Measurements from ENCODE around the gene ABHD6.
"Not testable (repeated sequence)": the region's sequence is repeated elsewhere in the genome, so short reads cannot be mapped to it uniquely, and the experiment has no call there.

Gene ABHD6

DNA sequence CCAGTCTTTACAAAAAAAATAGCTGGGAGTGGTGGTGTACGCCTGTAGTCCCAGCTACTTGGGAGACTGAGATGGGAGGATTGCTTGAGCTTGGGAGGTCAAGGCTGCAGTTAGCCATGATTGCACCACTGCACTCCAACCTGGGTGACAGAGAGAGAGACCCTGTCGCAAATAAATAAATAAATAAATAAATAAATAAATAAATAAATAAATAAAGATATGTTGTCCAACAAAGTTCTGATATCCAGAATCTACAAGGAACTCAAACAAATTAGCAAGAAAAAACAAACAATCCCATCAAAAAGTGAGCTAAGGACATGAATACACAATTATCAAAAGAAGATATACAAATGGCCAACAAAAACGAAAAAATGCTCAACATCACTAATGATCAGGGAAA is 9.7 kb upstream of the ABHD6 start:
- WGBS, 2 experiments (ENCODE audit: insufficient coverage in 2 of 2): 91 to 100% methylated on average over 1 of the region's 3 CpGs
- H3K9me3 ChIP-seq (ENCODE audit: control insufficient read depth, low read length); H3K27ac ChIP-seq (ENCODE audit: low read depth, low read length, severe bottlenecking); H3K4me3 ChIP-seq (ENCODE audit: extremely low read depth, insufficient read depth, low read length, poor library complexity, severe bottlenecking); H3K4me1 ChIP-seq (ENCODE audit: control insufficient read depth, insufficient read depth, low read length, poor library complexity, severe bottlenecking); H3K36me3 ChIP-seq (ENCODE audit: control insufficient read depth, insufficient read depth, low read length): not testable (repeated sequence)

GRCh38 chr3:58230876-58231552 is 6.6 kb upstream of the ABHD6 start:
- WGBS, 2 experiments (ENCODE audit: insufficient coverage in 2 of 2): 0% methylated on average over 1 of the region's 1 CpG
- H3K4me1 ChIP-seq (ENCODE audit: control insufficient read depth, insufficient read depth, low read length, poor library complexity, severe bottlenecking): no peaks in the 10 kb centered on the region
- H3K9me3 ChIP-seq (ENCODE audit: control insufficient read depth, low read length): no peaks in the 10 kb centered on the region

DNA sequence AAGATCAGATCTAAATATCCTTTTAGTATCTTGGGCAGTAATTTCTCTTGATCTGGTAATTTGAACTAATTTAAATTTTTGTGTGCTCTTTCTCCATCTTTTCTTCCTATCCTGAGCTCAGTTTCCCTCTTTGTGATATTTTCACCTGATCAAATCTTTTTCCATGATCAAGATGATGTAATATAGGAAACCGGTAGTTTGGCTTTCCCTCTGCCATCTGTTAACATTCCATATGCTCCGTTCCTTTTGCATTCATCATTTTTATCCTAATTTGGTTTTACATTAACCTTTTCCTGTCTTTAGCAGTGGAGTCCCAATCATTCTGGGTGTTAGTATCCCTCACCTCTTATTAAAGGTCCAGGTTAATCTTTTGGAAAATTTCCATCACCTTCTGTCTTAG is 5.9 kb upstream of the ABHD6 start:
- H3K27ac ChIP-seq (ENCODE audit: low read depth, low read length, severe bottlenecking): no peak overlapping the region
- no peaks in the 10 kb centered on the region for H3K4me1 ChIP-seq (ENCODE audit: control insufficient read depth, insufficient read depth, low read length, poor library complexity, severe bottlenecking)
- WGBS, 2 experiments (ENCODE audit: insufficient coverage in 2 of 2): 67 to 100% methylated on average over 1 to 2 of the region's 2 CpGs
- H3K4me3 ChIP-seq (ENCODE audit: extremely low read depth, insufficient read depth, low read length, poor library complexity, severe bottlenecking): no peak overlapping the region
- H3K36me3 ChIP-seq (ENCODE audit: control insufficient read depth, insufficient read depth, low read length): no peaks in the 10 kb centered on the region
- H3K9me3 ChIP-seq (ENCODE audit: control insufficient read depth, low read length): no peaks in the 10 kb centered on the region

More at GRCh38 chr3:58230876-58231552, 6.6 kb upstream of the ABHD6 start:
- Histone ChIP-seq H3K4me3 (ENCODE audit: extremely low read depth, insufficient read depth, low read length, poor library complexity, severe bottlenecking) (no peak overlapping the region), H3K27ac (ENCODE audit: low read depth, low read length, severe bottlenecking) (no peak overlapping the region), H3K36me3 (ENCODE audit: control insufficient read depth, insufficient read depth, low read length) (no peaks in the 10 kb centered on the region)

DNA sequence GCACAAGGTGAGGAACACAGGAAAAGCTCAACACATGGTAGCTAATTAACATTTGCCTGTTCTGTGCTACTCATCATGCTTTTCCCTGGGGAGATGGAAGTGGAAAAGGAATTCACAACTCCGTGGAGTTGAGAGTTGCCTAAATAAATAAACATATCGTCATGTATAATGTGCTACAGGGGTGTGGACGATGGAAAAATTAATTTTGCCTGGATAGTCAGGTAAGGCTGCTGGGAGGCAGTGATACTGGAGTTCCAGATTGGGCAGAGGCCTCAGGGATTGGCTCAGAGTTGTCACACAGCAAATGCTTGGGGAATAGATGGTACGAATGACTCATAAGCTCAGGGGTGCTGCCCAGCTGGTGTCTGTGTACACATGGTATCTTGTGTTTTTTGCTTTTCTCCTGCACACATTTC is 3.1 kb upstream of the ABHD6 start:
- WGBS, 2 experiments (ENCODE audit: insufficient coverage in 2 of 2): 83 to 92% methylated on average over 1 of the region's 4 CpGs
- no peaks in the 10 kb centered on the region for H3K4me1 ChIP-seq (ENCODE audit: control insufficient read depth, insufficient read depth, low read length, poor library complexity, severe bottlenecking)
- no peak overlapping the region for H3K4me3 ChIP-seq (ENCODE audit: extremely low read depth, insufficient read depth, low read length, poor library complexity, severe bottlenecking)
- no peaks in the 10 kb centered on the region for H3K9me3 ChIP-seq (ENCODE audit: control insufficient read depth, low read length)
- no peak overlapping the region for H3K27ac ChIP-seq (ENCODE audit: low read depth, low read length, severe bottlenecking)
- H3K36me3 ChIP-seq (ENCODE audit: control insufficient read depth, insufficient read depth, low read length): no peaks in the 10 kb centered on the region

DNA sequence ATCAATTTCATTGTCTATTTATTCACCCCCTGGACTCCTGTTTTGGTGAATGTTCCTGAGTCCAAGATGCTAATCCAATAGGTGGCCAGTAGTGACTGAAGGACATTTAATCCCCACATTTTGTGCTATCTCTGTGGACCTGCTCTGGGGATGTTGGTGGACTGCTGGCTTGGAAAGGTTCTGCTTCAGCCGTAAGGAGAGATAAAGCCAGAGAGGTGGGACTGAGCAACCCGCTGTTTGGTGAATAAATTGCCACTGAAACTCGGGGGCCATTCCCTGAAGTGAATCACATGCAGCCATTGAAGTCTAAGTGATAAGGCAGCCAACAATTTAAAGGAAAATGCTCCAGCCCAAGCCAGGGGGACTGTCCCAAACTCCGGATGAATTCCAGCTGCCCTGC is 1.6 kb upstream of the ABHD6 start:
- no peak overlapping the region for H3K4me3 ChIP-seq (ENCODE audit: extremely low read depth, insufficient read depth, low read length, poor library complexity, severe bottlenecking)
- 81 to 83% methylated on average over 4 of the region's 4 CpGs for WGBS, 2 experiments (ENCODE audit: insufficient coverage in 2 of 2)
- H3K36me3 ChIP-seq (ENCODE audit: control insufficient read depth, insufficient read depth, low read length): no peaks in the 10 kb centered on the region
- H3K4me1 ChIP-seq (ENCODE audit: control insufficient read depth, insufficient read depth, low read length, poor library complexity, severe bottlenecking): no peaks in the 10 kb centered on the region
- no peak overlapping the region for H3K27ac ChIP-seq (ENCODE audit: low read depth, low read length, severe bottlenecking)
- H3K9me3 ChIP-seq (ENCODE audit: control insufficient read depth, low read length): no peaks in the 10 kb centered on the region

- no peaks in the 10 kb centered on the region for H3K9me3 ChIP-seq (ENCODE audit: control insufficient read depth, low read length)
- H3K27ac ChIP-seq (ENCODE audit: low read depth, low read length, severe bottlenecking): no peak overlapping the region
- H3K36me3 ChIP-seq (ENCODE audit: control insufficient read depth, insufficient read depth, low read length): no peaks in the 10 kb centered on the region
- no peaks in the 10 kb centered on the region for H3K4me1 ChIP-seq (ENCODE audit: control insufficient read depth, insufficient read depth, low read length, poor library complexity, severe bottlenecking)
- H3K4me3 ChIP-seq (ENCODE audit: extremely low read depth, insufficient read depth, low read length, poor library complexity, severe bottlenecking): peak overlapping the region; percentile 80
- 20 to 25% methylated on average over 24 of the region's 24 CpGs for WGBS, 2 experiments (ENCODE audit: insufficient coverage in 2 of 2)
Measured at GRCh38 chr3:58236527-58237237, 910 bp upstream of the ABHD6 start.

GRCh38 chr3:58237941-58238681 is 519 bp downstream of the ABHD6 start:
- Histone ChIP-seq H3K27ac (ENCODE audit: low read depth, low read length, severe bottlenecking) (no peak overlapping the region), H3K36me3 (ENCODE audit: control insufficient read depth, insufficient read depth, low read length) (no peaks in the 10 kb centered on the region), H3K4me1 (ENCODE audit: control insufficient read depth, insufficient read depth, low read length, poor library complexity, severe bottlenecking) (no peaks in the 10 kb centered on the region), H3K9me3 (ENCODE audit: control insufficient read depth, low read length) (no peaks in the 10 kb centered on the region), H3K4me3 (ENCODE audit: extremely low read depth, insufficient read depth, low read length, poor library complexity, severe bottlenecking) (peak overlapping the region; percentile 80)
- WGBS, 2 experiments (ENCODE audit: insufficient coverage in 2 of 2): 1% methylated on average over 41 to 52 of the region's 53 CpGs

DNA sequence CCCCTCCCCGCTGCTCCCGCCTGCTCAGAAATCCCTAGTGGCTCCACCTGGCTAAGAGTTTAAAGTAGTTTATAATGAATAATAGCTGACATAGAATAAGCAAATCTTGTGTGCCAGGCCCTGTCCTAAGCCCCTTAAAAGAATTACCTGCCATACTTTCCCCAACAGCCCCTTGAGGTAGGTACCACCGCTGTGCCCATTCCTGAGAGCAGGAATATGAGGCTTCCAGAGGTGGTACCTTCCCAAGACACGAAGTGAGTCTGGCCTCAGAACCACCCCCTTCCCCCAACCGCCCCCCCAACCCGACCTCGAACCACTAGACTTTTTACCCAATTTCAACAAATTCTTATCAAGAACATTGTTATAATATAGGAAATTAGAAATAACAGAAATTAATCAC is 1.2 kb downstream of the ABHD6 start:
- H3K36me3 ChIP-seq (ENCODE audit: control insufficient read depth, insufficient read depth, low read length): no peaks in the 10 kb centered on the region
- no peaks in the 10 kb centered on the region for H3K9me3 ChIP-seq (ENCODE audit: control insufficient read depth, low read length)
- WGBS, 2 experiments (ENCODE audit: insufficient coverage in 2 of 2): 72 to 76% methylated on average over 3 of the region's 7 CpGs
- H3K4me3 ChIP-seq (ENCODE audit: extremely low read depth, insufficient read depth, low read length, poor library complexity, severe bottlenecking): peak overlapping the region; percentile 80
- no peaks in the 10 kb centered on the region for H3K4me1 ChIP-seq (ENCODE audit: control insufficient read depth, insufficient read depth, low read length, poor library complexity, severe bottlenecking)
- H3K27ac ChIP-seq (ENCODE audit: low read depth, low read length, severe bottlenecking): no peak overlapping the region

- Histone ChIP-seq H3K27ac (ENCODE audit: low read depth, low read length, severe bottlenecking) (no peak overlapping the region), H3K4me3 (ENCODE audit: extremely low read depth, insufficient read depth, low read length, poor library complexity, severe bottlenecking) (no peak overlapping the region), H3K9me3 (ENCODE audit: control insufficient read depth, low read length) (no peaks in the 10 kb centered on the region), H3K4me1 (ENCODE audit: control insufficient read depth, insufficient read depth, low read length, poor library complexity, severe bottlenecking) (no peaks in the 10 kb centered on the region), H3K36me3 (ENCODE audit: control insufficient read depth, insufficient read depth, low read length) (no peaks in the 10 kb centered on the region)
- WGBS, 2 experiments (ENCODE audit: insufficient coverage in 2 of 2): 91% methylated on average over 4 of the region's 4 CpGs
Measured at GRCh38 chr3:58241306-58242044, 3.9 kb downstream of the ABHD6 start.

- no peak overlapping the region for H3K27ac ChIP-seq (ENCODE audit: low read depth, low read length, severe bottlenecking)
- H3K4me3 ChIP-seq (ENCODE audit: extremely low read depth, insufficient read depth, low read length, poor library complexity, severe bottlenecking): no peak overlapping the region
- no peaks in the 10 kb centered on the region for H3K36me3 ChIP-seq (ENCODE audit: control insufficient read depth, insufficient read depth, low read length)
- no peaks in the 10 kb centered on the region for H3K9me3 ChIP-seq (ENCODE audit: control insufficient read depth, low read length)
- no CpG with 5 or more reads among the region's 1 CpG for WGBS, 2 experiments (ENCODE audit: insufficient coverage in 2 of 2)
- H3K4me1 ChIP-seq (ENCODE audit: control insufficient read depth, insufficient read depth, low read length, poor library complexity, severe bottlenecking): no peaks in the 10 kb centered on the region
Measured at GRCh38 chr3:58242340-58242739, 4.7 kb downstream of the ABHD6 start.

All from mesodermal cell (in vitro differentiated cells).